ENCODE measurements around the gene CALML3.

Gene CALML3

DNA sequence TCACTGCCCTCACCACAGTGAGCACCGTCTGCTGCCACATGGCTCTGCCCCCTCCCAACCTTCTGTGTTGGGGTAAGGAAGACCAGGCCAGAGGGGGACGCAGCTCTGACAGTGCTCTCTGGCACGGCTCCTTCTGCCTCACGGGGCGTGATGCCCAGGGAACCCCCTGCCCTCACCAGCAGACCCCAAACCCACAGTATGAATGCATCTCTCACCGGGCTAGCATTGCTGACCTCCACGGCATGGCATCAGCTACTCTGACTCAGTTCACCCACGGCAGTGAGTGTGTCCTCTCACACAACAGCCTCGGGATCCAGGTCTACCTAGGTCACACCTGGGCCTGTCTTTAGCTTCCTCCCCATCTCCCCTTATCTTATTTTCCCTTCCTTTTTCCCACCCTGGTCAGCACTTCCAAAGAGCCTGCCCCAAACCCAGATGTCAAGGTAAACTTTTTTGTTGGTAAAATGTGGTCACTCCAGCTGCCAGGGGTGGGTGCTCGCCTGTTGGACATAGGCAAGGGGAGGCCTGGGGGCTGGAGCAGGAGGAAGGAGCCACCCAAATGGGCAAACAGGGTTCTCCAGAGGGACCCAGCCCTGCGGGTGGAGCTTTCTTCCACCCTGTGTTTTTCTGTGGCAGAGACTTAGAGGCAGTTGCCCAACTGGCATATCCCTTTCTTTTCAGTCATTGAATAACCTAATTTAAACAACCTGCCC is 4.4 kb downstream of the CALML3 start:
- no peak for DNase-seq

DNA sequence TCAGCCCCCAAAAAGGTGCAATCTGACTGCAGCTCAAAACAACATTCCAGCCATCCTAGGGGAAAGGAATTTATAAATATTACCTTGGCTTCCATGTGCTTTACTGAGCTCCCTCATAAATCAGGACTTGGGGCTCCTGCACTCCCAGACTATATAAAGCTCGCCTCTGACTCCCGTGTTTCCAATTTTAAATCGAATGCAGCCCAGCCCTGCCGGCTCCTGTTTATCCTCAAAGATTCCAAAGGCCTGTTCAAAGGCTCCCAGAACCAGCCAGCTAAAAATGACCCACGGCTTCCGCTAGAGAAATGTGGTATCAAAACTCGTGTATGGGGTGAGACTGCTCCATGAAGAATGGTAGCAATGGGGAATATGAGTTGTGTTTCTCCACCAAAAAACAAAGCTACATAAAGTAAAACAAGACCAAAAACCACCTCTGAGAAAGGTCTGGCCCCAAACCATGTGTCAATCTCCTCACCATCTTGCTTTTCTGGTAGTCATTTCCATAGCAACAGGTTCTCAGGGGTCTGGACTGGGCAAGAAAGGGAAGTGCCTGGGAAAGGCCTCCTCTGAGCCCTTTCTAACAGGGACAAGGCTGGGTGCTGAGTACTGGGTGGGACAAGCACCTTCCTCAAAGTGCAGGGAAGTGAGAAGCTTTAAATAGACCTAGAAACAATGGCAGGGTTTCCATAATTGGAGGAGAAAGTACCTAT is 5.1 kb downstream of the CALML3 start:
- no peak for DNase-seq

DNA sequence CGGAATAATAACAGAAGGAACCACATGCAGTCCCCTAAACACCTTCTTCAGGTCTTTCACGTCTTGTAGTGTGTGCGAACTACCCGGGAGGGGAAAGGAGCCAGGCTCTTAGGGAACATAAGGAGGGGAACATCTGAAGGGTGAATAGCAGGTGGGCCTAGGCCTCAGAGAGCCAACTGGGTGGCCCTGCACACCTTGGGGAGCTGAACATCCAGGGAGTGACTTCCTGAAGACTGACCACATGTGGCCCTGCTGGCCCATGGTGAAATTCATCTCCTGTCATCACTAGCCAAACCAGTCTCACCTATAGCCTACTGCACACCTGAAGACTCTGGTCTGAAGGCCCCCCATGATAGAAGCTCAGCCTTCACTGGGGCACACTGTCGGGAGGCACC is 5.6 kb downstream of the CALML3 start:
- no peak for DNase-seq

DNA sequence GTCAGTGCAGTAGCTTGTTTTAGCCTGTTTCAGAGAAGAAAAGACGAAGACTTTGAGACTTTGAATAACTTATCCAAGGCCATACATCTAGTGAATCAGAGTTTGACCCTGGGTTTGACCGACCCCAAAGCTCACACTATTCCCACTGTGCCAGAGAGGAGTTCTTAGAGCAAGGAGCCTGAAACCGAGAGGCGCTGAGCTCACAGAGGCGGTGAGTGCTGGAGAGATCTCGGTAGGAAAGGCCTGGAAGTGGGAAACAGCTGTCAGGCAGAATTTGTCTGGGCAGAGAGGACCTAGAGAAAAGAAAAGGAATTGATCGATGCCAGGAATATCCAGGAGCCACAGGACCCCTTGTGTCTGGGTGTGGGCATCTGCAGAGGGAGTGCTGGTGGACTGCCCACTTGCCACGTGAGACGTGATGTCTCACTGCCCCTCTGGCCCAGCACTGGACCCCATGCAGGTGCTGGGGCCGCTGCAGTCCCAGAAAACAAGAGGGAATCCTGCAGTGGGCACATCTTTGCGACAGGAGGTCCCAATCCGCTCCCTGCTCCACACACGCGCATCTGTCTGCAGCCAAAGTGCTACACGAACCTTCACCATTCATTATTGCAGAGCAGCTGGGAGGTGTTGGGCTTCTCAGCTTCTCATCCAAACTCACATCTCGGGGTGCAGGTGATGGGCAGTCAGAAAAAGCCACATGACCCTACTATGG is 6.2 kb downstream of the CALML3 start:
- DNase-seq, result no peak

DNA sequence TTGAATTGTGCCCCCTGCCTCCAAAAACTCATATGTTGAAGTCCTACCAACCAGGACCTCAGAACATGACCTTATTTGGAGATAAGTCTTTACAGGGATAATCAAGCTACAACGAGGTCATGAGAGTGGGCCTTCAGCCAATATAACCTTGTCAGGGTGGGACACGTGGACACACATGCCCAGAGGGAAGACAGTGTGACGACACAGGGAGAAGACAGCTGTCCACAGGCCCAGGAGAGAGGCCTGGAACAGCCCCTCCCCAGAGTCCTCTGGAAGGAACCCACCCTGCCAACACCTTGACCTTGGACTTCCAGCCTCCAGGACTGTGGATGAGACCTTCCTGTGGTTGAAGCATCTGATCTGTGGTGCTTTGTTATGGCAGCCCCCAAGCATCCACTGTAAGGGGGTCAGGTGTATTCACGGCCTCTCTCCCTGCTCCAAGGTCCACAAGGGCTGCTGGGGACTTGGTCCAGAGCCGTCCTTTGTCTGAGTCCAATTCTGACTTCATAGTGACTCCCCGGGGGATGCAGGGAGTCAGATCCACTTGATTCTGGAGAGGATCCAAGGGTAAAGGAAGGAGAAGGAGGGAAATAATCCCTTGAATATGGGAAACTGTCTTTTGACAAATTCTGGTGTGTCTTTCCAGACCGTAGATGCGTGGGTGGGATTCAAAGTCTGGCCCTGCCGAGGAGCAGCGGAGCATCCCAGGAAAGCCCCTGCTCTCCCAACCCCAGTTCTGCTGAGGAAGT is 7.0 kb downstream of the CALML3 start:
- no peak for DNase-seq

DNA sequence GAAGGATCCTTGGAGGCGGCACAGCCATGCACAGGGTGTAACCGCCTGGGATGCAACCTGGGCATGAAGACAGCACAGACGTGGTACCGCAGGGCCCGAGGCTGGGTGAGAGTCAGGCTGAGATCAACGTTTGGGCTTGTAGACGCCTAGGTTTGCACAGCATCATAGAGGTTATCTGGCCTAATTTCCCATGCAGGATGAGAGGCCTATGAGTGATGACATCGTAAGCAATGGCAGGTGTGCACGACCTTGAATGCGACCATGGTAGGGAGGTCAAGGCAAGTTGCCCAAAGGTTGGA is 7.5 kb downstream of the CALML3 start:
- DNase-seq, result no peak

DNA sequence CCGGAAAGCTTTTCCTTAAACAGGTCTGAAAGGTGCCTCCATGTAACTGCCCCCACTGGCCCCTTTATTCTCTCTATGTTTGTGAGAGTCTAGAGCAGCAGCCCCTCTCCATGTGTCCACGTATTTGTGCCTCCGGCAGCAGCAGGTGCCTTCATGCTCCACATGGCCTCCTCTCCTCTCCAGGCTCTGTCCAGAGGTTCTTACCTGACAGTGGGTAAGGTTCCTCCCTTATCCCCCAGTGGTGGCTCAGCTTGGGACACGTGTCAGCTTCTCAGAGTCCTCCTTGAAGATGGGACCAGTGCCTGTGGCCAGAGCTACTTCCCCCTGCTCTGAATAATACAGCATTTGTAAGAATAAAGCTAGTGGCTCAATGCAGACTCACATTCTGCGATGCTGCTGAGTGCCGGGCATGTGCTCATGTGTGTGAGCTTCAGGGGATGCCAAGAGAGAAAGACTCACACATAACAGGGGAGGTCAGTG is 7.9 kb downstream of the CALML3 start:
- no peak for DNase-seq

DNA sequence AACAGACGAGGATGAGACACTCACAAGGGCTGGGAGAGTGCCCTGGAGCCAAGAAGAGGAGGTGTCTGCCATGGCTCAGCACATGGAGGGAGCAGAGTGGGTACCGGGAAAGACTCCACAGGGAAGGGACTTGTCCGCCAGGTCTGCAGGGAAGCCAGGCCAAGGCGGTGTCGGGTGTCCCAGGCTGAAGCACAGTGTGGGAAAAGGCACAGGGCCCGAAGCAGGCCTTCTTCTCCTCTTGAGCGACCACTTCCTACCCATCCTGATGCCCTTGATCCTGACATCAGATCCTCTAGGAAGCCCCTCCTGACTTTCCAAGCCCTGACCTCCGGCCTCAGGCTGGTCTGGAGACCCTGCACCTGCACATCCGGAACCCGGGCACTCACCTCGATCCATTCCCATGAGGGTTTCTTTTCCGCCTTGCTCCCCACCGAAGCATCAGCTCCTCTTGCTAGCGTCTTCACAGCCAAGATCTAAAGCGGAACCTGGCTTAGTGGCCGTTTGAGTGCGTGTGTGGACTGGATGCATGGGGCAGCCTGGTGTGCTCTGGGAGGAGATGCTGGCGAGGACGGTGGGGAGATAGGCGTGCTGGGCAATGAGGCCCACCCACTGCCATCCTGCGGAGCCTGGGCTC is 8.5 kb downstream of the CALML3 start:
- DNase-seq, result no peak

DNA sequence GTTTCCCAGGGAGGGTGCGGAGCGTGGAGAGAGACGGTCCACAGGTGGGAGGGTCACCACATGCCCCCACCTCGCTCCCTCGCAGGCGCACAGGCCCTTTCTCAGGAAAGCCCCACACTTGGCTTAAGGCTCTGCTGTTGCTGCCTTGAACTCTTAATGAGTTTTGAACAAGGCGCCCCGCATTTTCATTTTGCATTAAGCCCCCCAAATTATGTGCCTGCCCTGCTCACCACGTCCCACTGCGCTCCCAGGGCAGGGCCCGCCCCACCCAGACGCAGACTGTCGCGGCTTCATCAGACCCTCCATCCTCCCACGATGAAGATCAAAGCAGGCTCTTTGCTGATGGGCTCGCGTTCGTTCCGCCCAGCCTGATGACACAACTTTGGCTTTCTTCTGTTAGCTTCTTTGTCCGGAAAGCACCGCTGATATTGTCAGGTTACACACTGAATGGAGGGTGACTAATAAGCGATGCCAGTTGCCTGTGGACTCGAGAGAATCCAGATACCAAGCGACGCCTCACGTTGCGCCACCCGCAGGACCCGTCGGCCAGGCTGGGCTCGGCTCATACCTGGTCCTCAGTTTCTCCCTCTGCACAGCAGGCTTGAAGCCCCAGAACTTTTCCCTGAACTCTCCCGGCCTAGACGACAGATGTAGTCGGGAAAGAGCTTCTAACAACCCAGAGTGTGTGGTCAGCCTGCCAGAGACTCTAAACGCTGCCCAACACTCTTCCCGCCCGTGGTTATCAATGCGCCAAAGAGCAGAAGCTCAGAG is 9.5 kb downstream of the CALML3 start:
- DNase-seq, result no peak

DNA sequence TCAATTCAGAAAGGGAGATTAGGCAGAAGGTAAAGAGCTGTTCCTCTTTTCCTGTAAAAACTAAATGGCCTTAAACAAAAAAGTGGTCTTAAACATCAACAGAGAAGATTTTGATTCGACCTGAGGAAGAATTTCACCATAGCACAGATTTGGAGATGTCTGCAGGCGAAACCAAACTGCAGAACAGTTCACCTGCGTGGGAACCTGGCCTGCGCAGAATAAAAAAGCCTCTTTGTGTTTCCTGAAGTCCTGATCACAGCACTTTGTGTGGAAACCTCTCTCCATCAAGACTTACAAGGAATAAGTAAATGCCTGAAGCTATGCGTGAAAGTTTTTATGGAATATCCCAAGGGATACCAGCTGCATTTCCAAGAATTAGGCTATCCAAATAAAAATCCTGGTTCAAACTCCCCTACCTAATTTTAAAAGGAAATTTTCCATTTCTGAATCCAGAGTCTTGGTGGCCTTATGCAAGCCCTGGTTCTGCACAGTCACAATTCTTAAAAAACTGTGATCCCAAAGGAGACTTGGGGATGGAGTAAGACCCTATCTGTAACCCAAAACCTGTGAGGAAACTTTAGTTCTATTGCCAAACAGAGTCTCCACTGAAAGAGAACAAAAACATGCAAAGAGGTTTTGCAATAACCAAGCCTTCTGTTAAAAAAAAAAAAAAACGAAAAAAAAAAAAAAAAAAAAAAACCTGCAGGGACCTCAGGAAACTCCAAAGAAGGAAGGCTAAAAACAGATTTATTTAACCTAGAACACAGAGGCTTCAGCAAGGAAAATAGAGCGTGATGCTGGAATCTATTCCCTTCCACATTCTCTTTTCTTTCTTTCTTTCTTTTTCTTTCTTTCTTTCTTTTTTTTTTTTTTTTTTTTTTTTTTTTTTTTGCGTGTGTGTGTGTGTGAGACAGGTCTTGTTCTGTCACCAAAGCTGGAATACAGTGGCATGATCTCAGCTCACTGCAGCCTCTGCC is 10.4 kb downstream of the CALML3 start:
- DNase-seq, result no peak

DNA sequence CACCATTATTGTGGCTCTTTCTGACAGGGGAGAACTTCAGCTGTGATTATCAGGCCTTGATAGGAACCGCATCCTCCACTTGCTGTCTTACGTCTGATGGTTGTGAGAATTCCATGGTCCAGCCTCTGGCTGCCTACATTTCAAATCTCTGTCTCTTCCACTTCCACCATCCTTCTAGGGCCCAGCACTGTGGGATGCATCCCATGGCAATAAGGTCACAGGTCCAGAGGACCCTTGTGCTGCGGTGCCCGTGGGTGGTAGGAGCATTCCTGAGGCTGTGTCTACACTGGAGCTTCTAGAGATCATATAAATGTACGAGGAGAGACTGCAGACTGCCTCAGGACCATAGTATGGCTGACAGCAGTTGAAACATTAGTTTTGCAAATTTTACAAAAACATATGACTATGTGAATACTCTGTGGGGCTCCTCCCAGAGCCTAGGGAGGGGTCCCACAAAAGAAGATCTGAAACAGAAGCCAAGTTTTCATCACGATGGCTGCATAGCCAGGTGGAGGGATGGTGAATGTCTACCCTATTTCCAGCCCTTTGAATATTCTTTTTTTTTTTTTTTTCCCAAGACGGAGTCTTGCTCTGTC is 11.8 kb downstream of the CALML3 start:
- DNase-seq, result no peak

DNA sequence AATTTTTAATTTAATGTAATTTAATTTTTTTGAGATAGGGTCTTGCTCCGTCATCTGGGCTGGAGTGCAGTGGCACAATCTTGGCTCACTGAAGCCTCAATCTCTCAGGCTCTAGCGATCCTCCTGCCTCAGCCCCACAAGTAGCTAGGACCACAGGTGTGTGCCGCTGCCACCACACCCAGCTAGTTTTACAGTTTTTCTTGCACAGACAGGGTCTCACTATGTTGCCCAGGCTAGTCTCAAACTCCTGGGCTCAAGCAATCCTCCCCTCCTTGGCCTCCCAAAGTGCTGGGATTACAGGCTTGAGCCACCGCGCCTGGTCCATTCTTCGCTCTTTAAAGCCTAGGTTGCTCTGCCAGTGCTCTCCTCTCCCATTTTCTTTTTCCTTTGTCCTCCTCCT is 12.9 kb downstream of the CALML3 start:
- no peak for DNase-seq

DNA sequence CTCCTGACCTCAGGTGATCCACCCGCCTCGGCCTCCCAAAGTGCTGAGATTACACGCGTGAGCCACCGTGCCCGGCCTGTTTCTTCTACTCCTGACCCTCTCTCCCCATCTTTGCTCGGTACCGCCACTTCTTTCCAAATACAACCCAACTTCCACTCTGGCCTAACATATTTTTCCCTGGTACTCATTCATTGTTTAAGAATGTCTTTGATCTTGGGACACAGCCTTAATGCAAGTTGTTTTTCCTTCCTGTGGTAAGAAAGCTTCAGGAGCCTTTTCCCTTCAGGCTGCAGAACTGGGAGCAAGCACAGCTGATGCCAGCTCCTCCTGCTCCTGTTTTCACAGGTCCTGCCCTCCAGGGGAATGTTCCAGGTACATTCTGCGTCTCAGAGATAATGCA is 13.7 kb downstream of the CALML3 start:
- no peak for DNase-seq

DNA sequence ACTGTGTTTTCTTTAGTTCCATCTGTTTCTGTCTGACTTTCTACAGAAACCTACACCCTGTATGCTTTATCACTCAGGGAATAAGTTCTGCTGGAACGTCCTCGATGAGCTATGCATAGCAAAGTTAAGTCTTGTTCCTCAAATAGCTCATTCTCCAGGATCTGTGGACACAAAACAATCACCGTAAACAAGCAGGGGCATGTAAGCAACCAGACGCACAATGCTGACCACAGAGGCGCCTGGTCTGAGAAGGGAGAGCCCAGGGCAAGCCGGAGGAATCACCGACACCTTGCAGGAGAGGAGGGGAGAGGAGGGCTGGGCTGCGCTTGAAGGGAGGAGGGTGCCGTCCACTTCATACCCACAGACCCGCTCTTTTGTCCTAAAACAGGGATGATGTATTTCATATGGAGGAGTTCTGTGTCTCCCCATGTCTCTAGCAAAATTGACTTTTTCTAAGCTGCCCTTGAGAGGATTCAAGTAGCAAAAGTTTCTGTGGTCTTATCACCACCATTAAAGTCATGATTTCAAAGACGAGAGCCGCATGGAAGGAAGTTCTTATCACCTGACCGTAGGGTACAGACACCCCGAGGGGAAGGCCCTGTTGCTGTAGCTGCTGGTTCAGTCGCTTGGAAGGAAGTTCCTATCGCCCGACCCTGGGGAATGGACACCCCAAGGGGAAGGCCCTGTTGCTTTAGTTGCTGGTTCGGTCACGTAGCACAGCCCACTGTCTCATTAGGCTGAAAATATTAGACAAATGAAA is 14.3 kb downstream of the CALML3 start:
- DNase-seq, result no peak

DNA sequence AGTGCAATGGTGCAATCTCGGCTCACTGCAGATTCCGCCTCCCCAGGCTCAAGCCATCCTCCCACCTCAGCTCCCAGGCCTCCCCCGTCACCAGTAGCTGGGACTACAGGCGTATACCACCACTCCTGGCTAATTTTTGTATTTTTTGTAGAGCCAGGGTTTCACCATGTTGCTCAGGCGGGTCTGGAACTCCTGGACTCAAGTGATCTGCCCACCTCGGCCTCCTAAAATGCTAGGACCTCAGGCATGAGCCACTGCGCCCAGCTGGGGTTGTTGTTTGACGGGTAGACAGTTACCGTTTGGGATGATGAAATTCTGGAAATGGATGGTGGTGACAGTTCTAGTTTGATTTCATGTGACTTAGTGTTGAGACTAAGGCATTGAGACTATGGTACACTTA is 15.3 kb downstream of the CALML3 start:
- DNase-seq, result no peak

DNA sequence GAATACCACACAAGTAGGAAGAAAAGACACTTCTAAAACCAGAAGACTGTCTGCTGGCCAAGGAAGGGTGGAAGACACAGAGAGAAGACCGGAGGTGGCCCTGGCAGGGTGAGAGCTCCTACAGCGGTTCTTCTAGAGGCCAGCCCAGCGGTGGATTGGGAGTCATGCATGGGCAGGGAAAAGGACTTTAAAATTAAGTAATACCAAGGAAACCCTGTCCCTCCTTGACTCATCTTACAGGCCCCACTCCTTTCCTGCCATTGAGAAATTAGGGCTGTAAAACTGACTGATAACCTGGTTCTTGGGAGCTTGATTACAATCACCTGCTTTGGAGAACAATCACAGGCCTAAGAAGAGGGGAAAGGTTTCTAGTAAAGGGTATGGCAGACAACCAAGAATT is 16.1 kb downstream of the CALML3 start:
- no peak for DNase-seq

DNA sequence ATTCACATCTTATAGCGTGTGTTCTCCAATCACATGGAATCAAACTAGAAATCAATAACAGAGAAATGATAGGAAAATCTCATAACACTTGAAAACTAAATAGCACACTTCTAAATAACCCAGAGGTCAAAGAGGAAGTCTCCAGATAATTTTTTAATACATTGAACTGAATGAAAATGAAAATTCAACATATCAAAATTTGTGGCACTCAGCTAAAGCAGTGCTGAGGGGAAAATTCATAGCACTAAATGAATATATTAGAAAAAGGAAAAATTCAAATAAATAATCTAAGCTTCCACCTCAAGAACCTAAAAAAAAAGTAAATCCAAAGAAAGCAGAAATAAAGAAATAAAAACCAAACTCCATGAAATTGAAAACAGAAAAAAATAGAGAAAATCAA is 17.3 kb downstream of the CALML3 start:
- no peak for DNase-seq

DNA sequence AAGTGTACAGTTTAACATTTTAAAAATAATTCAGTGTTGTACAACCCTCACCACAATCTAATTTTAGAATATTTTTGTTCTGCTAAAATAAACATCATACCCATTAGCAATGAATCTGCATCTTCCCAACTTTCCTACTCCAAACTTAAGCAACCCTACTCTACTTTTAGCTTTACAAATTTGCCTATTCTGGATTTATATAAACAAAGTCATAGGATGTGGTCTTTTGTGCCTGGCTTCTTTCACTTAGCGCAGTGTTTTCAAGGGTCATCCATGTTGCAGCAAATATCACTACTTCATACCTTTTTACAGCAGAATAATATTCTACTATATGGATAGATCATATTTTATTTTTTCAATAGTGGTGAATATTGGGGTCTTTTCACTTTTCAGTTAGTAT is 18.9 kb downstream of the CALML3 start:
- no peak for DNase-seq

DNA sequence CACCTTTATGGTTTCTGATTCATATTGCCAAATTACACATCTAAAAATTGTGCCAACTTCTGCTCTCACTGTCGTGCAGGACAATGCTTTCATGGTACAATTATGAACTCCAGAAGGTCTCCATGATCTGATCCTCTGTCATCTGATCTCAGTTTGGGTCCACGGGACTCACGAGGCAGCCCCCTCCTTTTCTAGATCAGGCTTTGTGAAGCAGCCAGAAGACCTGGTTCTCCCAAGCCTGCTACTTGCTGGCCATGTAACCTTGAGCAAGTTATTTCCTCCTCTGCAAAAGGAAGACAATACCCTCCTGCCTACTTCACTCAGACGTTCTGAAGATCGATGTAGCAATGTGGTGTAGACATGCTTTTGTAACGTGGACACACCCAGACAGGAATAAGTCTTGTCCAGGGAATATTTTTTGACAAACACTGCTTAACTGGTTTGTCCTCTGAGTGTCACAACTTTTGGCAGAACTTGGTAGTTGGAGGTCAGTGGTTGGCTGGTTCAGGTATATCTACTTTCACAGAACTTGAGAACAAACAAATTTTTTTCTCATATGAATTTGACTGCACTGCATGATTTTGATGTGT is 19.6 kb downstream of the CALML3 start:
- no peak for DNase-seq

Data from activated CD4-positive, alpha-beta T cell treated with anti-CD3 and anti-CD28 coated beads, Interleukin-2, amount 50 U/mL, for 4 hours (primary cell).